Mucosa of descending colon (tissue), 3 donors: ENCODE data around the gene KCNK15. TPM values are rescaled to one million over a fixed set of nuclear protein-coding genes. Genes with fewer than 3 reads are reported as not detected.

ENCODE experiments used
- ATAC-seq: fragments of 200-7000 bp; cut with Tn5 transposase; one replicate; pipeline ENCODE4 v1.9.1; 2020; ENCODE audit warnings: mild to moderate bottlenecking, moderate library complexity
- DNase-seq, 3 donors: peaks; one replicate each; pipeline ENCODE4 v3.0.0-alpha.2; 2020
- H3K36me3 ChIP-seq: fragments of 200-600 bp; one replicate; pipeline ENCODE4 v1.8.0; 2021; ENCODE audit warnings: low read depth, mild to moderate bottlenecking
- H3K4me1 ChIP-seq: fragments of 200-600 bp; one replicate; pipeline ENCODE4 v1.8.0; 2021; ENCODE audit warnings: low read depth, mild to moderate bottlenecking
- H3K4me3 ChIP-seq: fragments of 200-600 bp; one replicate; pipeline ENCODE4 v1.8.0; 2021; ENCODE audit warnings: mild to moderate bottlenecking
- H3K9me3 ChIP-seq: fragments of 200-600 bp; one replicate; pipeline ENCODE4 v1.8.0; 2021; ENCODE audit warnings: mild to moderate bottlenecking
- intact Hi-C, 2 donors: fragments of 100-400 bp; cut with DNase I in 1 of 2; cut with micrococcal nuclease in 1 of 2; formaldehyde crosslinking; loops; one replicate each; pipeline versions ENCODE4 v1.11.0 to v1.11.1; 2022; cut with DNase I, micrococcal nuclease
- total RNA-seq, 3 donors: library from RNA; stranded (reverse); fragmentation: NEBNext Ultra II Directional in 2 of 3; extraction: Animal tissue kit (Norgen Biotek cat#: 25700) in 2 of 3; gene quantifications; one replicate each; pipeline versions ENCODE4 v1.2.1 to v1.2.4, GENCODE V29; 2021 to 2023
- TF ChIP-seq, protein P1 (sequence below): fragments of 200-600 bp; IDR thresholded peaks from one replicate; pipeline ENCODE4 v1.8.0; 2022; ENCODE audit warnings: antibody characterized with exemption, mild to moderate bottlenecking
- donor health status: DM: no; HTN: no; CAD: no; lungs with moderate emphysema.
- donor health status: DM: no; HTN: no; CAD: no.
- donor health status: DM: no; HTN: yes; CAD: no.

Gene KCNK15
- total RNA-seq, 3 donors from 2014 or later, result 0.17 to 0.44 (median 0.43) TPM

- intact Hi-C loops, result no loop called here
- TF ChIP-seq, protein P1, sequence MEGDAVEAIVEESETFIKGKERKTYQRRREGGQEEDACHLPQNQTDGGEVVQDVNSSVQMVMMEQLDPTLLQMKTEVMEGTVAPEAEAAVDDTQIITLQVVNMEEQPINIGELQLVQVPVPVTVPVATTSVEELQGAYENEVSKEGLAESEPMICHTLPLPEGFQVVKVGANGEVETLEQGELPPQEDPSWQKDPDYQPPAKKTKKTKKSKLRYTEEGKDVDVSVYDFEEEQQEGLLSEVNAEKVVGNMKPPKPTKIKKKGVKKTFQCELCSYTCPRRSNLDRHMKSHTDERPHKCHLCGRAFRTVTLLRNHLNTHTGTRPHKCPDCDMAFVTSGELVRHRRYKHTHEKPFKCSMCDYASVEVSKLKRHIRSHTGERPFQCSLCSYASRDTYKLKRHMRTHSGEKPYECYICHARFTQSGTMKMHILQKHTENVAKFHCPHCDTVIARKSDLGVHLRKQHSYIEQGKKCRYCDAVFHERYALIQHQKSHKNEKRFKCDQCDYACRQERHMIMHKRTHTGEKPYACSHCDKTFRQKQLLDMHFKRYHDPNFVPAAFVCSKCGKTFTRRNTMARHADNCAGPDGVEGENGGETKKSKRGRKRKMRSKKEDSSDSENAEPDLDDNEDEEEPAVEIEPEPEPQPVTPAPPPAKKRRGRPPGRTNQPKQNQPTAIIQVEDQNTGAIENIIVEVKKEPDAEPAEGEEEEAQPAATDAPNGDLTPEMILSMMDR, result no peak
- Histone ChIP-seq H3K36me3 (no peaks in the 10 kb centered on the region), H3K4me3 (no peak overlapping the region), H3K9me3 (no peaks in the 10 kb centered on the region), H3K4me1 (peaks cover 3% of the 10 kb centered on the region)
- ATAC-seq (no peak), DNase-seq (no peak)
These were observed 43.8 kb upstream of the KCNK15 start for GRCh38 chr20:44701858-44702256.

GRCh38 chr20:44702776-44703175, 42.9 kb upstream of the KCNK15 start:
- peak; percentile 63 for ATAC-seq
- TF ChIP-seq, protein P1, result no peak
- Histone ChIP-seq H3K4me1 (peaks cover 3% of the 10 kb centered on the region), H3K36me3 (no peaks in the 10 kb centered on the region), H3K9me3 (no peaks in the 10 kb centered on the region), H3K4me3 (no peak overlapping the region)
- DNase-seq, result peak; percentile 70 to 80 (median 74)
- intact Hi-C loops, result no loop called here

- no peaks in the 10 kb centered on the region for H3K9me3 ChIP-seq
- peak; percentile 12 for ATAC-seq
- H3K4me1 ChIP-seq, result peaks cover 3% of the 10 kb centered on the region
- no peak overlapping the region for H3K4me3 ChIP-seq
- no peak for DNase-seq
- intact Hi-C loops, result no loop called here
- TF ChIP-seq, protein P1, result no peak
- no peaks in the 10 kb centered on the region for H3K36me3 ChIP-seq
These were observed 42.3 kb upstream of the KCNK15 start for GRCh38 chr20:44703183-44703925.

GRCh38 chr20:44703956-44704488, 41.6 kb upstream of the KCNK15 start:
- TF ChIP-seq, protein P1, result no peak
- intact Hi-C loops, result no loop called here

DNA sequence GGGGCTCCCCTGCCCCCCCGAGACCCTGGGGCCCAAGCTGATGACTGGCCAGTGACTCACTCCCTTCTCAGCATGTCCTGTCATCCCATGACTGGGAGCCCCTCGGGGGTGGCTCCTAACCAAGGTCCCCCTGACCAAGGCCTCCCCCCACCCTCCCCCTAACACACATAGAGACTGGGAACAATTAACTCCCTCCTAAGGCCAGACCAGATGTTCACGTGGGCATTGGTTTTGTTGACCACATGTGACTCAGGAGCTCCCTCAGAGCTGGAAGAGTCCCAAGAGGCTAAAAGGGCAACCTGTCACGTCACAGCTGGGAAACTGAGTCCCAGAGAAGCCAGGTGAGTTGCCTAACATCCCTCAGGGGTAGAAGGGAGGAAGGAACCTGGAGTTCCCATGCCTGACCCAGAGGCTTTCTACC, 41.1 kb upstream of the KCNK15 start:
- no peaks in the 10 kb centered on the region for H3K36me3 ChIP-seq
- intact Hi-C loops, result no loop called here
- no peaks in the 10 kb centered on the region for H3K9me3 ChIP-seq
- H3K4me1 ChIP-seq, result peaks cover 3% of the 10 kb centered on the region
- TF ChIP-seq, protein P1, result no peak
- ATAC-seq (no peak), DNase-seq (no peak)
- H3K4me3 ChIP-seq, result no peak overlapping the region

More at GRCh38 chr20:44703956-44704488, 41.6 kb upstream of the KCNK15 start:
- no peak for ATAC-seq
- no peak for DNase-seq
- no peaks in the 10 kb centered on the region for H3K36me3 ChIP-seq
- H3K4me1 ChIP-seq, result peaks cover 3% of the 10 kb centered on the region
- no peaks in the 10 kb centered on the region for H3K9me3 ChIP-seq
- no peak overlapping the region for H3K4me3 ChIP-seq
